Limb (tissue), 2 donors: ENCODE results near the gene COPS3.
"Not testable (repeated sequence)": the region's sequence is repeated elsewhere in the genome, so short reads cannot be mapped to it uniquely, and the experiment has no call there.

Source experiments
- DNase-seq, 2 donors: peaks; one replicate each; pipeline ENCODE4 v3.0.0-alpha.2; 2016; ENCODE audit errors: extremely low spot score in 2 of 2

Gene COPS3

GRCh38 chr17:17303010-17303846 is 22.2 kb upstream of the COPS3 start, which contains the start of gene NT5M:
NT5M (plus strand) TSS chr17:17303373; CDS start chr17:17303551, 178 bp downstream.
- DNase-seq: peak; percentile 77 to 86

- DNase-seq: not testable (repeated sequence)
These were observed 20.6 kb upstream of the COPS3 start for GRCh38 chr17:17301659-17302058.

- peak; percentile 22 to 52 for DNase-seq
These were observed 19.9 kb upstream of the COPS3 start for GRCh38 chr17:17300624-17301568.

- no peak for DNase-seq
These were observed 17.1 kb upstream of the COPS3 start for GRCh38 chr17:17298108-17298507.

DNA sequence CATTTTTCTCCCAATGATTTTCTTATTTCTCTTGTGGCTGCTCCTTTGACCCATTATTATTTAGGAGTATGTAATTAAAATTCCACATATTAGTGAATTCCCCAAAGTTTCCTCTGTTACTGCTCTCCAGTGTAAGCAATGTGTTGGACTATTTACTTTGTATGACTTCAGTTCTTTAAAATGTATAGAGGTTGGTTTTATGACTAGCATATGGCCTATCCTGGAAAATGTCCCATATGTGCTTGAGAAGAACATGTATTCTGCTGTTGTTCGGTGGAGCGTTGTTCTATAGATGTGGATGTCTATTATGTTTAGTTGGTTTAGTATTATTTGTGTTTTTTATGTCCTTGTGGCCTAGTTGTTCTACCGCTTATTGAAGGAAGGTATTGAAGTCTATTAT is 16.2 kb upstream of the COPS3 start:
- peak in 1 of 2 donors; percentile 52 for DNase-seq

- no peak for DNase-seq
These were observed 14.1 kb upstream of the COPS3 start for GRCh38 chr17:17295141-17295540.

DNA sequence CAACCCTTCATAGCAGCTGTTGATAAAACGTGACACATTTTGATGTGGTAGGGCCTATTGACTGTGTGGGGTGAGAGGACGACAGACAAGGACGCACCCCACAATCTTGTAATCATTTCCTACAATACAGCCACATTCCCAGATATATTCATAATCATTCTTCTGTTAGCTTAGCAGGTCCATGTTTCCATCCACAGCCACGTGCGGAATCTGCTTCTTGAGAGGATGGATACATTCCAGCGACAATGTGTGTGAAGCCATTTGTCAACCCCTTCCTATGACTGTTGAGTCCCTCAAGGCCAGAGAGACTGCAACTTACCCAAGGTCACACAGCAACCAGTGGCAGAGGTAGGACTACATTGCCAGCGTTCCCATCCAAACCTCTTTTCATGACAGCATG is 8.7 kb upstream of the COPS3 start:
- no peak for DNase-seq

DNA sequence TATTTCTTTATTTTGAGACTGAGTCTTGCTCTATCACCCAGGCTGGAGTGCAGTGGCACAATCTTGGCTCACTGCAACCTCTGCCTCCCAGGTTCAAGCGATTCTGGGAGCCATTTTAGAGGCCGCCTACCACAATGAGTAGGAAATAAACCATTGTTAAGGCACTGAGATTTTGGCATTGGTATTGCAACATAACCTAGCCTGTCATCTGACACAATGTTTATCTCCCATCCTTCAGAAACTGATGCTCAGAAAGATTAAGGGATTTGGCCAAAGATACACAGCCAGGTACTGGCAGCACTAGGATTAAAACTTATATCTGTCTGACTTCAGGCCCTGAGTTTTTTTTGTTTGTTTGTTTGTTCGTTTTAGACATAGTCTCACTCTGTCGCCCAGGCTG is 8.0 kb upstream of the COPS3 start:
- no peak for DNase-seq

DNA sequence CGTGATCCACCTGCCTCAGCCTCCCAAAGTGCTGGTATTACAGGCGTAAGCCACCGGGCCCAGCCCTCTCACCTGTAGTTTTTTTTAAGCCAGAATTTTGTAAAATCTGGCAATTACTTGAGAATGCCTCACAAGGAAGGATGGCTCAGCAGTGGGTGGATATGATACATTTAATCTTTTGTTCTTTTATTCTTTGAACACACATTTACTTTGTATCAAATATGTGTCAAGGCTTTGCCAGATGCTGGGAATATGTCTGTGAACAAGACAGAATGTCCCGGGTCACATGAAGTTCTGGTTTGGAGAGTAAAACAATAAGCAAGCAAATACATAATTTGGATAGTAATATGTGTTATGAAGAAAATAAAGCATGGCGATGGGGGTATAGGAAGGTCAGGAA is 4.9 kb upstream of the COPS3 start:
- DNase-seq: no peak

DNA sequence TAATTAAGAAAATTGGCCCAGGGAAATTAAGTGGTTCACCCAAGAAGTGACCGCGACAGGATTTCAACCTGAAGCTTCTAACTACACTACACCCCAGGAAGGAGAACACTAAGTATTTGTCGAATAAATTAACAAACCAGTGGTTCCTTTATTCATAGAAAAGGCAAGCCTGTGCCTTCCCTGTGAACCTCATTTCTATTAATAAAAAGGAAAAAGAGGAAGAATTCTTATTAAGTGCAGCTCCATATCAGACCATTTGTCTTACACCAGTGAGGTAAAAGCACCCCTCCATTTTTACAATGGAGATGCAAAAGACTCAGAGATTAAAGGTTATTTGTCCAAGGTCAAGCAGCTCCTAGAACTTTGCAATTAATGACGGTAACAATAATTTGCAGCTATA is 1.7 kb downstream of the COPS3 start:
- DNase-seq: no peak

DNA sequence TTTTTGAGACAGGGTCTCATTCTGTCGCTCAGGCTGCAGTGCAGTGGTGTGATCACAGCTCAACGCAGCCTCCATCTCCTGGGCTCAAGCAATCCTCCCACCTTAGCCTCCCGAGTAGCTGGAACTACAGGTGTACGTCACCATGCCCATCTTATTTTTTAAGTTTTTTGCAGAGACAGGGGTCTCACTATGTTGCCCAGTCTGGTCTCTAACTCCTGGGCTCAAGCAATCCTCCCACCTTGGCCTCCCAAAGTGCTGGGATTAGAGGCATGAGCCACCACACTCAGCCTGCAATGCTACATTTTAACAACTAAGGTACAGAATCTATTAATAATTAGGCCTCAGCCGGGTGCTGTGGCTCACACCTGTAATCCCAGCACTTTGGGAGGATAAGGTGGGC is 3.6 kb downstream of the COPS3 start:
- not testable (repeated sequence) for DNase-seq

GRCh38 chr17:17275971-17276370 is 5.1 kb downstream of the COPS3 start:
- no peak for DNase-seq

- DNase-seq: no peak
These were observed 10.9 kb downstream of the COPS3 start for GRCh38 chr17:17269926-17270773.

GRCh38 chr17:17264430-17264829 is 16.6 kb downstream of the COPS3 start:
- no peak for DNase-seq

GRCh38 chr17:17258998-17259397 is 22.0 kb downstream of the COPS3 start:
- no peak for DNase-seq

DNA sequence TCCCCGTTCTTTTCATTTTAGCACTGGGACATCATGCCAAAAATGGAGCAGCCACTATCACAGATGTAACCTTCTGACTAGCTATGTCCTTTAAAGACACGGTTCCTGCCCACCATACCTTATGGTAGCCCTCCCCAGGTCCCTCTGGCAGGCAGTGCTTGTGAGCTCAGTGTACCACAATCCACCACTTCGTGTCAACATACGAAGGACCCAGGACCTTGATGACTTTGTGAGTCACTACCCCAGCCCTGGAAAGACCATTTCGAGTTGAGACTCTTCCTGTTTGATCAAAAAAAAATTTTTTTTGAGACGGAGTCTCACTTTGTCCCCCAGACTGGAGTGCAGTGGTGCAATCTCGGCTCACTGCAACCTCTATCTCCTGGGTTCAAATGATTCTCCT is 23.0 kb downstream of the COPS3 start:
- no peak for DNase-seq

- no peak for DNase-seq
These were observed 24.7 kb downstream of the COPS3 start for GRCh38 chr17:17256316-17256715.

- not testable (repeated sequence) for DNase-seq
These were observed 25.4 kb downstream of the COPS3 start for GRCh38 chr17:17255689-17256088.

- DNase-seq: no peak
These were observed 27.0 kb downstream of the COPS3 start for GRCh38 chr17:17254036-17254435.

DNA sequence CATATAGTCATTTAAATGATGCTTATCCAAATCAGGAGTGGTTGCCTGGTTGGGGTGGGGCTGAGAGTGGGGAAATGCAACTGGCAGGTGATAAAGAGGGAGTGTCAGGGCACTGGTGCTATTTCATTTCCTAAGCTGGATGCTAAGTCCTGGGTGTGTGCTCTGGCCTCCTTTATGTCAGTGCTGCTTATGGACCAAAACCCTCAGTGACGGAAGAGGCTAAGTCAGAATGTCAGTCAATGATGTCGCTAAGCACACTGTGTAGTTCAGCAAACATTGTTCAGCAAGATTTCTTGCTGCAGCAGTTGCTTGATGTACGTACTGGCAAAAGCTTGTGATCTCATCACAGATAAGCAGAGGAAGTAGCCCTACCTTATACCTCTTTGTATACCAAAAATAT is 27.6 kb downstream of the COPS3 start:
- no peak for DNase-seq

DNA sequence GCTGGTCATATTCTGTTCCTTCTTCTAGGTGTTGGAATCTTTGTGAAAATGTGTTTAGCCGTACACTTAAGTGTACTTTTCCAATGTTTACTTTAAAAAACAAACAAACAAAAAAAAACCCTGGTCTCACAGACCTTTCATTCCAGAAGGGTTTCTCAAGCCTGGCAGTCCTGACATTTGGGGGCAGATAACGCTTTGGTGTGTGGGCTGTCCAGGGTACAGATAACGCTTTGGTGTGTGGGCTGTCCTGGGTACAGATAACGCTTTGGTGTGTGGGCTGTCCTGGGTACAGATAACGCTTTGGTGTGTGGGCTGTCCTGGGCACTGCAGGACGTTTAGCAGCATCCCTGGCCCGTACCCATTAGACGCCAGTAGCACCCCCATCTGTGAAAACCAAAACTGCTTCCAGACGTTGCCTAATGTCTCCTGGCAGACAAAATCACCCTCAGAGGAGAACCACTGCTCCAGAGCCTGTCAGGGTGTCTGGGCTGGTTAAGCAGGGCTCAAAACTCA is 28.8 kb downstream of the COPS3 start:
- no peak for DNase-seq
